ENCODE measurements around the gene RDX.

The RDX gene

DNA sequence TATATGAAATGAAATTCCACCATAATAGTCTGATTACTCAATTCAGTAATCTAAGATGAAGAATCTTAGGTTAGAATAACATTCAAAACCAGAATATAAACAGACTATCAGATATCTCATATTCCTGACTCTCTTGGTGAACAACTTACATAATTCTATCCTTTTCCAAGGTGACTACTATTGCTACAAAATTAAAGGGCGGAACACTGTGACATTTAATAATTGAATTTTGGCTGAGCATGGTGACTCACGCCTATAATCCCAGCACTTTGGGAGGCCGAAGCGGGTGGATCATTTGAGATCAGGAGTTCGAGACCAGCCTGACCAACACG is 34.4 kb downstream of the RDX start:
- Histone ChIP-seq H3K36me3 (ENCODE audit: control insufficient read depth, insufficient read depth, low read length, severe bottlenecking) (peaks cover 52% of the 10 kb centered on the region), H3K9me3 (ENCODE audit: control insufficient read depth, low read length) (no peaks in the 10 kb centered on the region), H3K4me1 (ENCODE audit: control insufficient read depth, insufficient read depth, low read length) (peaks cover 8% of the 10 kb centered on the region), H3K9ac (ENCODE audit: low read length) (no peak overlapping the region), H3K4me3 (ENCODE audit: low read length) (no peak overlapping the region), H3K27me3 (replicated peaks; ENCODE audit: control insufficient read depth, insufficient read depth, low read length) (no peaks in the 10 kb centered on the region)
- peak; percentile 36 for DNase-seq (ENCODE audit: low read depth)

DNA sequence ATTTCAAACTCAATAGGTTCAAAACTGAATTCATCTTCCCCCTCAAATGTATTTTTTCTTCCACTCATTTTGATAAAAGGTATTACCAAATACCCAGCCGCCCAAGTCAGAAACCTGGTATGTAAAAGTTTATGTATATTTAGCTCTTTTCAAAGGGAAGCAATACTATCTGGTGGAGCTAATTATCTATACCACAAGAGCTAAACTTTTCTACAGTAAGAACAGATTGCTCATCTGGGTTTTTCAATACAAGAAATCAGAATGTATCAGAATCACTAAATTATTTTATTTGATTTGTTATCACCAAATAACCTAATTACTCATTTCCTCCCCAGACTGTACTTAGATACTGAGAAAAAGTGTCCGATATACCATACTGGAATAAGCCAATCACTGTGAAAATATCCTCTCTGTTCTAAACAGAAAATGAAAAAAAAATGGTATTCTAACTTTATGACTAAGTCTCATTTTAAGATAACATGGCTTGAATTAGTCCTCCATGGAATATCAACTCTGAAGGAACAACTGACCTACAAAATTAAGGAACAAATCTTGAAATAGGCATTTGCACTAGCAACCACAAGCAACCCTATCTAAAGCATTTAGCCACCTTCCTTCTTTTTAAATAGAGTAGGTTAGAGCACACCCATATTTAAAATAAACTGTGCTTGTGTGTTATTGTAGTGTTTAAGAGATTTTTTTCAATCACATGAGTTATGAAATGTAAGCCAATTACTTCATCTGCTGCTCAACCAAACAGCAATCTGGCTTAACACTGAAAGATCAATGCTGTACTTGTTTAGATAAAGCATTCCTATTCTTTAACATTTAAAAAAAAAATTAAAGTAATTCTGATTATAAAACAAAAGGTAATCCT is 35.0 kb downstream of the RDX start:
- H3K4me1 ChIP-seq (ENCODE audit: control insufficient read depth, insufficient read depth, low read length), result peaks cover 8% of the 10 kb centered on the region
- no peak overlapping the region for H3K9ac ChIP-seq (ENCODE audit: low read length)
- no peak overlapping the region for H3K4me3 ChIP-seq (ENCODE audit: low read length)
- H3K9me3 ChIP-seq (ENCODE audit: control insufficient read depth, low read length), result no peaks in the 10 kb centered on the region
- H3K36me3 ChIP-seq (ENCODE audit: control insufficient read depth, insufficient read depth, low read length, severe bottlenecking), result peaks cover 58% of the 10 kb centered on the region
- DNase-seq (ENCODE audit: low read depth), result peak; percentile 36
- H3K27me3 ChIP-seq (replicated peaks; ENCODE audit: control insufficient read depth, insufficient read depth, low read length), result no peaks in the 10 kb centered on the region

DNA sequence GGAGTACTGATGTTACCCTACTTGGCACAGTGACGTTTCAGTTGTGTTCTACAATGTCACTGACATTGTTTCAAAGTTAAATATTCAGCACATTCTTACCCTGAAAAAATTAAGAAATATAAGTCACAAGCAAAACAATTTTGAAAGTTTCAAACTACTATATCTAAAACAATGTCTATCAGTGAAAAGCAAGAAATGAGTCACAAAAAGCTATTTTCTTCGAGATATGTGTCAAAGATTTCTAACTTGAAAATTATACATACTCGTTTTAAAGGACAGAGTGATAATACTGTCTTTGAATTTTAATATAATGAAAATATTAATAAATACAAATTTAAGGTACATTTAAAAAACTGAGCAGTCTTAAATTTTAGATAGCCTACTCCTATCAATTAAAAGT is 42.9 kb downstream of the RDX start:
- Histone ChIP-seq H3K9me3 (ENCODE audit: control insufficient read depth, low read length) (no peaks in the 10 kb centered on the region), H3K36me3 (ENCODE audit: control insufficient read depth, insufficient read depth, low read length, severe bottlenecking) (peaks cover 72% of the 10 kb centered on the region)

DNA sequence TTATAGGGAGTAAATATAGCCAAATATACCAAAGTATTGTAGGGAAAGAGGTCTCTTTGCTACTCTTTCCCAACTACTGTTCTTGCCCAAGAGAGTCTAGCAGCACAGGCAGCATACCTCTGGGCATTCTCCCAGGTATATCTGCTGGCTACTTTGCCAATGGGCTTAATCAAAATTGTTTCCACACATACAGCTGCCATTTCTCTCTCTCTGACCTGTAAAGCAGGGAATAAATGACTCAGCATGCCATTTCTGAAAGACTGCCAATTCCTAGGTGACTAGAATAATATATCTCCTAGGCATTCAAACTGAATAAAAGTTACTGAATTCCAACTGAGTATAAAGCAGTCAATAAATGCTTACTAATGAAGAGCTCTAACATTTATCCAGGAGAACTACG is 44.6 kb downstream of the RDX start:
- Histone ChIP-seq H3K9ac (ENCODE audit: low read length) (no peak overlapping the region), H3K36me3 (ENCODE audit: control insufficient read depth, insufficient read depth, low read length, severe bottlenecking) (peaks cover 77% of the 10 kb centered on the region), H3K4me3 (ENCODE audit: low read length) (no peak overlapping the region), H3K9me3 (ENCODE audit: control insufficient read depth, low read length) (no peaks in the 10 kb centered on the region), H3K4me1 (ENCODE audit: control insufficient read depth, insufficient read depth, low read length) (peaks cover 11% of the 10 kb centered on the region), H3K27me3 (replicated peaks; ENCODE audit: control insufficient read depth, insufficient read depth, low read length) (no peaks in the 10 kb centered on the region)
- DNase-seq (ENCODE audit: low read depth), result peak; percentile 70

More for the DNA sequence above, 42.9 kb downstream of the RDX start:
- no peak for DNase-seq (ENCODE audit: low read depth)
- Histone ChIP-seq H3K4me3 (ENCODE audit: low read length) (no peak overlapping the region), H3K4me1 (ENCODE audit: control insufficient read depth, insufficient read depth, low read length) (peaks cover 11% of the 10 kb centered on the region), H3K9ac (ENCODE audit: low read length) (no peak overlapping the region), H3K27me3 (replicated peaks; ENCODE audit: control insufficient read depth, insufficient read depth, low read length) (no peaks in the 10 kb centered on the region)

DNA sequence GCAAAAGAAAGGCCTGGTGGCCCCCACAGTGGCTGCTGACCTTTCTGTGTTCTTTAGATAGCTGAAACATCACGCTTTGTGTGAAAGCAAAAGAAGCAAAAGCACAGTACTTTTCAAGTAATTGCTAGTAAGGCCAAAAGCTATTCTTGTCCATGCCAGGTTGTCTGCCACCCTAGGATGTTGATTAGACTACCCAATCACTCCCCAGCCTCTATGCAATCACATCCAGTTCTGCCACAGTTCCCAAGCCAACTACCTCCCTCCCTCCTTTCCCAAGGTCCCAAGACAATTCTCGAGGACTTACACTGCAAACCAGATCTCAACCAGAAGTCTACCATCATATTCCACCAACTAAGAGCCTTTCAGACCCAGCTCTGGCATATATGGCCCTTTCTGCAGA is 46.2 kb downstream of the RDX start:
- H3K9ac ChIP-seq (ENCODE audit: low read length), result no peak overlapping the region
- peaks cover 11% of the 10 kb centered on the region for H3K4me1 ChIP-seq (ENCODE audit: control insufficient read depth, insufficient read depth, low read length)
- H3K9me3 ChIP-seq (ENCODE audit: control insufficient read depth, low read length), result no peaks in the 10 kb centered on the region
- H3K4me3 ChIP-seq (ENCODE audit: low read length), result no peak overlapping the region
- no peaks in the 10 kb centered on the region for H3K27me3 ChIP-seq (replicated peaks; ENCODE audit: control insufficient read depth, insufficient read depth, low read length)
- DNase-seq (ENCODE audit: low read depth), result no peak
- H3K36me3 ChIP-seq (ENCODE audit: control insufficient read depth, insufficient read depth, low read length, severe bottlenecking), result peaks cover 69% of the 10 kb centered on the region

DNA sequence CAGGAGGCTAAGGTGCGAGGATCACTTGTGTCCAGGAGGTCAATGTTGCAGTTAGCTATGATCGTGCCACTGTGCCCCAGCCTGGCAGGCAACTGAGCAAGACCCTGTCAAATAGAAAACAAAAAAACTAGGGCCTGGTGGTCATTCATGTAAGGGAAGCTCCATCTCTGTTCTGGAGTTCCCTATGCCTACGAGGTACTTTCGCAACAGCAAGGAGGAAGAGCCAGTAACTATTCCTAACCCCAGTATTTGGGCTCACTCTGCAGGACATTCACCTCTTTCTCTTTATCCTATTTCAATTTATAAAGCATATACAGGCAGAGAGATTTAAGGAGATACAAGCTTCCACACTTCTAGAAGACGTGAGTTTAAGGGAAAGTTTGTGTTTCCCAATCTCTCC is 46.6 kb downstream of the RDX start:
- no peaks in the 10 kb centered on the region for H3K27me3 ChIP-seq (replicated peaks; ENCODE audit: control insufficient read depth, insufficient read depth, low read length)
- no peak overlapping the region for H3K9ac ChIP-seq (ENCODE audit: low read length)
- no peak for DNase-seq (ENCODE audit: low read depth)
- H3K4me1 ChIP-seq (ENCODE audit: control insufficient read depth, insufficient read depth, low read length), result peaks cover 11% of the 10 kb centered on the region
- H3K4me3 ChIP-seq (ENCODE audit: low read length), result no peak overlapping the region
- no peaks in the 10 kb centered on the region for H3K9me3 ChIP-seq (ENCODE audit: control insufficient read depth, low read length)
- H3K36me3 ChIP-seq (ENCODE audit: control insufficient read depth, insufficient read depth, low read length, severe bottlenecking), result peaks cover 66% of the 10 kb centered on the region

DNA sequence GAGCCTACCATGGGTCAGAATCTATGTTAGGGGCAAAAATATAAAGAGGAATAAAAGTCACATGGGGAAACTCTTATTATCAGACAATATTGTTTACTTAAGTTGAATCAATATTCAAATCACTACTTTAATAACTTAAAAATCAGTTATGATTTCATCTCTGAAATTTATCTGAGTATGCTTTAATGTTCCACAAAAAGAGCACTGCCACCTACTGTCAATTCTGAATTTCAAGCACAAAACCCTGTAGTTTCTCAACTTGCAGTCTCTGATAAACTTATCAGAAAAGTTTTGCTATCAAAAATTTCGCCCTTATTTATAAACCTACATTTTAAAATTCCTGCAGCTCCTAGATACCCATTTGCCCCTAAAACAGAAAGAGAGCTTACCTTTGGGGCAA is 47.3 kb downstream of the RDX start:
- no peak overlapping the region for H3K9ac ChIP-seq (ENCODE audit: low read length)
- no peaks in the 10 kb centered on the region for H3K9me3 ChIP-seq (ENCODE audit: control insufficient read depth, low read length)
- H3K4me1 ChIP-seq (ENCODE audit: control insufficient read depth, insufficient read depth, low read length), result peaks cover 11% of the 10 kb centered on the region
- peak; percentile 25 for DNase-seq (ENCODE audit: low read depth)
- peaks cover 65% of the 10 kb centered on the region for H3K36me3 ChIP-seq (ENCODE audit: control insufficient read depth, insufficient read depth, low read length, severe bottlenecking)
- H3K27me3 ChIP-seq (replicated peaks; ENCODE audit: control insufficient read depth, insufficient read depth, low read length), result no peaks in the 10 kb centered on the region
- H3K4me3 ChIP-seq (ENCODE audit: low read length), result no peak overlapping the region

DNA sequence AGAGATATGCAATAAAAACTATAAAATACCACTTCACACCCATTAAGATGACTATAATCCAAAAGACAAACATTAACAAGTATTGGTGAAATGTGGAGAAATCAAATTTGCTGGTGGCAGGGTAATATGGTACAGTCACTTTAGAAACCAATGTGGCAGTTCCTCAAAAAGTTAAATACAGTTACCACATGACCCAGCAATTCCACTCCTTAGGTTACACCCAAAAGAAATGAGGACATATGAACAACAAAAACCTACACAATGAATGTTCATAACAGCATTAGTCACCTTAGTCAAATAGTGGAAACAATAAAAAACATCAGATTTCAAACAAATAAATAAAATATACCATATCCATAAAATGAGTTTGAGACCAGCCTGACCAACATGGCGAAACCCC is 52.6 kb downstream of the RDX start:
- Histone ChIP-seq H3K4me3 (ENCODE audit: low read length) (no peak overlapping the region), H3K27me3 (replicated peaks; ENCODE audit: control insufficient read depth, insufficient read depth, low read length) (no peaks in the 10 kb centered on the region), H3K9me3 (ENCODE audit: control insufficient read depth, low read length) (no peaks in the 10 kb centered on the region), H3K4me1 (ENCODE audit: control insufficient read depth, insufficient read depth, low read length) (no peaks in the 10 kb centered on the region), H3K36me3 (ENCODE audit: control insufficient read depth, insufficient read depth, low read length, severe bottlenecking) (peaks cover 42% of the 10 kb centered on the region), H3K9ac (ENCODE audit: low read length) (no peak overlapping the region)
- no peak for DNase-seq (ENCODE audit: low read depth)

DNA sequence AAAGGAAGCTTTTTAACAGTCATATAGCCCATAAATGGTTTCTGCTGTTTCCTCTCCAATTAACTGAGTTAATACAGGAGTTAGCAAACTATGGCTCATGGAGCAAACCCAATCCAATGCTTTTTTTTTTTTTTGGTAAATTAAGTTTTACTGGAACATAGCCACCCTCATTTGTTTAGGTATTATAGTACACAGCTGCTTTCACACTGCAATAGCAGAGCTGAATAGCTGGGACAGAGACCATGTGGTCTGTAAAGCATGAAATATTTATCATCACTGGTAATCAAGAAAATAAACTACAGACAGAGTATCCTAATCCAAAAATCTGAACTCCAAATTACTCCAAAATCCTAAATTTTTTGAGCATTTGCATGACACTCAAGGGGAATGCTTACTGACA is 53.7 kb downstream of the RDX start:
- no peaks in the 10 kb centered on the region for H3K9me3 ChIP-seq (ENCODE audit: control insufficient read depth, low read length)
- no peaks in the 10 kb centered on the region for H3K4me1 ChIP-seq (ENCODE audit: control insufficient read depth, insufficient read depth, low read length)
- no peaks in the 10 kb centered on the region for H3K27me3 ChIP-seq (replicated peaks; ENCODE audit: control insufficient read depth, insufficient read depth, low read length)
- H3K9ac ChIP-seq (ENCODE audit: low read length), result no peak overlapping the region
- no peak for DNase-seq (ENCODE audit: low read depth)
- H3K36me3 ChIP-seq (ENCODE audit: control insufficient read depth, insufficient read depth, low read length, severe bottlenecking), result peaks cover 38% of the 10 kb centered on the region
- no peak overlapping the region for H3K4me3 ChIP-seq (ENCODE audit: low read length)

DNA sequence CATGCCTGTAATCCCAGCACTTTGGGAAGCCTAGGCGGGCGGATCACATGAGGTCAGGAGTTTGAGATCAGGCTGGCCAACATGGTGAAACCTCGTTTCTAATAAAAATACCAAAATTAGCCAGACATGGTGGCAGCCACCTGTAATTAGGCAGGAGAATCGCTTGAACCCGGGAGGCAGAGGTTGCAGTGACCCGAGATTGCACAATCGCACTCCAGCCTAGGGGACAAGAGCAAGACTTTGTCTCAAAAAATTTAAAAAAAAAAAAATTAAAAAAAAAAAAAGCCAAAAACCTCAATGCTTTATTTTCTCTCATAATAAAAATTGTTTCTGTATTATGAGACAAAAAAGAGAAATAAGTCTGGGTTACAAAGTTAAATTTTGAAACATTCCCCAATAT is 54.2 kb downstream of the RDX start:
- DNase-seq (ENCODE audit: low read depth), result no peak
- Histone ChIP-seq H3K9me3 (ENCODE audit: control insufficient read depth, low read length) (no peaks in the 10 kb centered on the region), H3K4me3 (ENCODE audit: low read length) (no peak overlapping the region), H3K9ac (ENCODE audit: low read length) (no peak overlapping the region), H3K4me1 (ENCODE audit: control insufficient read depth, insufficient read depth, low read length) (no peaks in the 10 kb centered on the region), H3K27me3 (replicated peaks; ENCODE audit: control insufficient read depth, insufficient read depth, low read length) (no peaks in the 10 kb centered on the region), H3K36me3 (ENCODE audit: control insufficient read depth, insufficient read depth, low read length, severe bottlenecking) (peaks cover 37% of the 10 kb centered on the region)

DNA sequence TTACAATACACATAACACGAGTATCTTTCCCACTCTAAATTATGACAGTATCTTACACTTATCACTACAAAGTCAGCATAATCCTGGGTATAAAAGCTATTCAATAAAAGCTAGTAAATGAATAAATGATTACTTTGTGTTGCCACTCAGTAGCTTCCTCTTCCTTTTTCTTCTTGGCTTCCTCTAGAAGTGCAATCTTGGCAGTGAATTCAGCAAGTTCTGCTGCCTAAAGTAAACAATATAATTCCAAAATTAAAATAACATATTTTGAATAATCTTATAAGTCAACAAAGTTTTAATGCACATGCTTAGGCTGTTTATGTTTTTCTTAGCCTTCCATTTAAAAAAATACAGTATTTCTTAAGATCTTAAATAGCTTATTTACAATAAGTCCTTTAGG is 60.4 kb downstream of the RDX start:
- H3K4me1 ChIP-seq (ENCODE audit: control insufficient read depth, insufficient read depth, low read length), result no peaks in the 10 kb centered on the region
- no peak overlapping the region for H3K9ac ChIP-seq (ENCODE audit: low read length)
- H3K36me3 ChIP-seq (ENCODE audit: control insufficient read depth, insufficient read depth, low read length, severe bottlenecking), result peaks cover 67% of the 10 kb centered on the region

DNA sequence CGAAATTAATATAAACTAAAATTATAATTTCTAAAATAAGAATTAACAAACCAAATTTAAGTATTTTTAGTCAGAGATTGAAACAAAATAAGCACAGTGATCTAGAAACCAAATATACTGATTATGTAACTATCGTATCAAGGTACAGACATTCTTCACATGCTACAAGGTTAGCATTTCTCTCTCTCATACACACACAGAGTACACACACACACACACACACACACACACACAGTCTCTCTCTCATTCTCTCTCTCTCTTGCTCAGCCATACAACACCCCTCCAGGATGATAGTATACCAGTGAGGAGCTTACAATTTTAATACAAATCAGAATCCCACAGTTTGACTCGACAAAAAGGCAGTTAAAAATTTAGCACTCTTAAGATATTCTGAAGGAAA is 66.0 kb downstream of the RDX start:
- Histone ChIP-seq H3K4me3 (ENCODE audit: low read length) (no peak overlapping the region), H3K9me3 (ENCODE audit: control insufficient read depth, low read length) (no peaks in the 10 kb centered on the region), H3K4me1 (ENCODE audit: control insufficient read depth, insufficient read depth, low read length) (no peaks in the 10 kb centered on the region), H3K36me3 (ENCODE audit: control insufficient read depth, insufficient read depth, low read length, severe bottlenecking) (peaks cover 75% of the 10 kb centered on the region), H3K27me3 (replicated peaks; ENCODE audit: control insufficient read depth, insufficient read depth, low read length) (no peaks in the 10 kb centered on the region), H3K9ac (ENCODE audit: low read length) (no peak overlapping the region)
- DNase-seq (ENCODE audit: low read depth), result no peak

More for the DNA sequence above, 60.4 kb downstream of the RDX start:
- no peak overlapping the region for H3K4me3 ChIP-seq (ENCODE audit: low read length)
- DNase-seq (ENCODE audit: low read depth), result no peak
- no peaks in the 10 kb centered on the region for H3K9me3 ChIP-seq (ENCODE audit: control insufficient read depth, low read length)
- H3K27me3 ChIP-seq (replicated peaks; ENCODE audit: control insufficient read depth, insufficient read depth, low read length), result no peaks in the 10 kb centered on the region

Data from adipocyte (in vitro differentiated cells).